ENCODE results near the gene C12orf76.

Gene C12orf76

DNA sequence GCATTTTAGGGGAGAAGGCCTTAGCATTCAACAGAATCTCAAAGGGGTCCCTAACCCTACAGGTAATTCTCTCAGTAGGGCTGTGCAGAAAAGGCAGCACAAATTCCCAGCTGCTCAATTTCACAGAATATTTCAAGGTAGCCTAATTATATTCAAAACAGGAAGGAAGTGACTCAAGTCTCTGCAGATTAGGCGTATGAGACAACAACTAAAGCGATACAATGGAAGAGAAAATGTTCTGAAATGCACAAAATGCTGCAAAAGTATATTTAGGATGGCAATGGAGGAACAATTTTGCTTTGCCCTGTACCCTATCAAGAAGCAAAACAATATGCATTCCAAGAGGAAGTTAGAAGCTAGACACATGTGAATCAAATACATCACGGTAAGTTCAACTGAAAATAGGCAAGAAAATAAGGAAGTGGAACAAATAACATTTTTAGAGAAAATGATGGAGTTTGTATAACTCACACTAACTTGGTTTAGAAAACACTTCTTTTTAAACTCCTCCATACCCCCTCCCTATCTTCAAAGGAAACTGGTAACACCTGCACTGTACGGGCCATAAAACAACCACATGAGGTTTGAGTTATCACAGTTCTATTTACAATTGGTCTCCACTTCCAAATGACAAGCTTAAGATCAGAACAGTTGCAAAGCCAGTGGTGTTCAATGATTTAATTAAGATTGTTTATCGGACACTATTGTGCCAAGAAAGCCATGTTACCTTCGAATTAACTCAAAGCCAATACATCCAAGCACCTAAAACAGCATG lies 53.7 kb downstream of the C12orf76 start:
- DNase-seq = no peak

GRCh38 chr12:109993091-109993490 lies 55.2 kb downstream of the C12orf76 start:
- DNase-seq = no peak

GRCh38 chr12:109991586-109991985 lies 56.7 kb downstream of the C12orf76 start:
- DNase-seq = no peak

Data from NCI-H748 treated with DMSO at 0.1 percent for 48 hours (cell line).